GM19239 (cell line): ENCODE measurements around the gene UBQLNL.

Experiments
- DNase-seq: peaks from one replicate; pipeline ENCODE4 v3.0.0; 2011; ENCODE audit warnings: low spot score; ENCODE audit not compliant: insufficient read length
- FAIRE-seq: peaks from 2 replicates; lab custom pipeline; 2011; peaks lifted over from hg19 to GRCh38; lab: Jason Lieb, UNC

Gene UBQLNL

GRCh38 chr11:5508605-5509004, 7.9 kb downstream of the UBQLNL start:
- DNase-seq (no peak), FAIRE-seq (no peak)

GRCh38 chr11:5507933-5508305, 8.6 kb downstream of the UBQLNL start:
- DNase-seq: no peak
- FAIRE-seq: no peak

DNA sequence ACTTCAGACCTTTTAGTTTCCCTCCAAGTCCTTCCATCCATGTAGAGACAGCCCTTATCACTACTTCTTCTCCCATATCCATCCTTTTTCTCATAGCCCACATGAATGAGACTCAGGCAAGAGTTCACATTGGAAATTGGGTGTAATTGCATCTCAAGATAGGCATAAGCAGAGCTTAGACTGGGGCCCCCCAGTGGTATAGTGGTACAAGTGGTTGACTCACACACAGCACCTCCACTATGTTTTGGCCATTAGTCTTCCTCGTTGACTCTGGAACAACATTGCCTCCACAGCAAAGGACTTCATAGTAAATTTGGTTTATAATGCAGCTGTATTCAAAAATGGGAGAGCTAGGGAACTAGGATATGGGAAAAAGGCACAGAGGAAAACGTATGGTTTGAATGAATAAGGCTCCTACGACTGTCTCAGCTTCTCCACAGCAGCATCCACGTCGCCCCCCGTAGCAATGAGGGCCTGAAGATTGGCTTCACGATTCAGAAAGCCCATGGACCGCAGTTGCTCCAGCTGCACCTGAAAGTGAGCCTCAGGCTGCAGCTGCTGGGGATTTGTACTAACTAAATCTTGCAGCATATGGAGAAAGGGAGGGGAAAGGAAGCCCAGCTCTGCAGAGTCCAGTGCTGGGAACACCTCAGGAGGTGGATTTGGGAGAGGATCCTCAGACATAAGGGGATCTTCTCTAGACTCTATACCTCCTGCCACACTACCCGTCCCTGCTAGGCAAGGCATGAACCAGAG, 9.1 kb downstream of the UBQLNL start:
- DNase-seq (no peak), FAIRE-seq (no peak)

DNA sequence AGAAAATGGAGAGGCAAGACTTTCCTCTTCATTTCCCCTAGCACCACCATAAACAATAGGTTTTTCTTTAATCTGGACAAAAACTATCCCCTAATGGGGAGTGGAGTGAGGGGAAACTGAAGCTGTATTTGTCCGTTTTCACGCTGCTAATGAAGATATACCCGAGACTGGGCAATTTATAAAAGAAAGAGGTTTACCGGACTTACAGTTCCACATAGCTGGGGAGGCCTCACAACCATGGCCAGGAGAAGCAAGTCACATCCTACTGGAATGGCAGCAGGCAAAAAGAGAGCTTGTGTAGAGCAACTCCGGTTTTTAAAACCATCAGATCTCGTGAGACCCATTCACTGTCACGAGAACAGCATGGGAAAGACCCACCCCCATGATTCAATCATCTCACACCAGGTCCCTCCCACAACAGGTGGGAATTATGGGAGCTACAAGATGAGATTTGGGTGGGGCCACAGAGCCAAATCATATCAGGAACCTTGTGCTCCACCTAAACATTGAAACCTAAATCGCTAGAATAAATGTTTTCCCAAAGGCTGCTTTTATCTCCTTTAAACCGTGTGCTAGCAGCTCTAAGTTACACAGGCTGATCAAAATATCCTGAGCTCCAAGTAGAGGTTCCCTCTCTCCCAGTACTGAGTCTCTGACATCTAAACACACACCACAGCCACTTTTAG, 11.0 kb downstream of the UBQLNL start:
- no peak for DNase-seq
- FAIRE-seq: no peak

DNA sequence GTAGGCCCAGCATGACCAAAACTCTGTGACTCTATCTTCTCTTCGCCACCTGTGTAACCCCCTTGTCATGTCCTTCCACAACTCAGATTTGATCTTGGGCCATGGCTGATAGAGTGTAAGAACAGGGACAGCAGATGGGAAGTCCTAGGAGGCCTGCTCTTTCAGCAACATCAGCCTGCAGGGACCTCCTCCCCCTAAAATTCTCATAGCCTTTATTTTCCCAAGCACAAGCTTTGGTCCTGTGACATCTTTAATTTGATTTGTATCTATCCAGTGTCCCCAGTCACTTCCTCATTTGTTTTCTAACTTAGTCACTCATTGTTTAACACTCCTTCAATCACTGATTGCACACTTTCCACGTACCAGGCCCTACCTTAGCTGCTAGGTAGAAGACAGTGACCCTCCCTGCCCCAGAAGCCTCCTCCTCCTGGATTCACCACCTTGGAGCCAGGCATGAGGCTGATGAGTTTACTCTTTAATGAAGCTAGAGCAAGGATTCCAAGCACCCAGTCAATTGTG, 12.0 kb downstream of the UBQLNL start:
- FAIRE-seq: no peak

GRCh38 chr11:5500393-5500801, 16.1 kb downstream of the UBQLNL start:
- DNase-seq: no peak
- FAIRE-seq: no peak

More for the DNA sequence above, 12.0 kb downstream of the UBQLNL start:
- no peak for DNase-seq

GRCh38 chr11:5499671-5500070, 16.8 kb downstream of the UBQLNL start:
- DNase-seq: no peak
- FAIRE-seq: no peak

GRCh38 chr11:5489576-5490357, 26.7 kb downstream of the UBQLNL start:
- no peak for FAIRE-seq
- DNase-seq: no peak

- no peak for DNase-seq
- FAIRE-seq: no peak
Observed at GRCh38 chr11:5488798-5489399, 27.6 kb downstream of the UBQLNL start.

DNA sequence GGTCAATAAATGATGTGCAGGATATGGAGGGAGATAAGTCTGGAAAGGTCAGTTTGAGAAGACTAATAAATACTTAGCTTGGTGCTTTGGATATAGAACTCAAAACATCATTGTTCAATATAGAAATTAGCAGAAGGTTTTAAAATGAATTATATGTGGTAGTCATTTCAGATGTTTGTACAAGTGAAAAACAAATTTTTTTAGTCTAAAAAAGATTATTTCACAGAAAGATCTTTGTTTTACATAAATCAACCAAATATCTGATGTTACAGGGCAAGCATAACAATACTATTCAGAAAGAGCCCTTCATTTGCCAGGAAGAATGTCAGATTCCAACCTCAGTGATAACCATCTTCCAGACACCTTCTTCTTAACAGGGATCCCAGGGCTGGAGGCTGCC, 28.1 kb downstream of the UBQLNL start, which contains the start of gene OR52D1:
OR52D1 (plus strand) TSS at position 301 of the 400 bp plus-strand sequence; CDS start at position 323, 22 bp downstream.
- FAIRE-seq (no peak), DNase-seq (no peak)

DNA sequence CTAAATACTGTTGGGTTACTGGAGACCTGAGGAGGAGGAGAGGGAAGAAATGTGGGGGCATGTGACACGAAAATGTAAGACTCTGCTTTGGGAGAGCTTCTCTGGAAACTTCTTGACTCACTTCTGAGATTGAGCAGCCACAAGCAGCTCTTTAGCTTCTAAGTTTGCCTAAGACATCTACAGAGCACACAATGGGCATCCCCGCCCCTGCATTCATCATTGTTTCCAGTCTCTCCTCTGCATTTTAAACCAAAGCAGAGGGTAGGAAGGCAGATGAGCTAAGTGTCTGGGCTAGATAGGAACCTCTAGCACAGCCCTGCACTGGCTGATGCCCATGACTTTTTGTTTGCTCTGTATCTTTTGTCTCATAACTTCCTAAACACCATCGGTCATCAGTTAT, 30.1 kb downstream of the UBQLNL start:
- DNase-seq: no peak
- no peak for FAIRE-seq

DNA sequence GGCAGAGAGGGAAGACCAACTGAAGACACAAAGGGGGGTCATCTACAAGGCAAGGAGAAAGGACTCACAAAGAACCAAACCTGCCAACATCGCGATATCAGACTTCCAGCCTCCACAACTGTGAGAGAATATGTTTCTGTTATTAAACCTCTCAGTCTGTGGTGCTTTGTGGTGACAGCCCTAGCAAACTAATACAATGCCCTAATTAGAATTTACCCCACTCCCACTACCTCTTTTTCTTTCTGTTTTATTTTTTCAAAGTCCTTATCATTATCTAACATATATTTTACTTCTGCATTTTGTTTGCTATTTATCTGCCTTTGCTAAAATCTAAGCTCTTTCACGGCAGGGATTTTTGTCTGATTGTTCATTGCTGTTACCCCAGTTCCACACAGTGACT, 30.5 kb downstream of the UBQLNL start:
- FAIRE-seq (no peak), DNase-seq (no peak)

DNA sequence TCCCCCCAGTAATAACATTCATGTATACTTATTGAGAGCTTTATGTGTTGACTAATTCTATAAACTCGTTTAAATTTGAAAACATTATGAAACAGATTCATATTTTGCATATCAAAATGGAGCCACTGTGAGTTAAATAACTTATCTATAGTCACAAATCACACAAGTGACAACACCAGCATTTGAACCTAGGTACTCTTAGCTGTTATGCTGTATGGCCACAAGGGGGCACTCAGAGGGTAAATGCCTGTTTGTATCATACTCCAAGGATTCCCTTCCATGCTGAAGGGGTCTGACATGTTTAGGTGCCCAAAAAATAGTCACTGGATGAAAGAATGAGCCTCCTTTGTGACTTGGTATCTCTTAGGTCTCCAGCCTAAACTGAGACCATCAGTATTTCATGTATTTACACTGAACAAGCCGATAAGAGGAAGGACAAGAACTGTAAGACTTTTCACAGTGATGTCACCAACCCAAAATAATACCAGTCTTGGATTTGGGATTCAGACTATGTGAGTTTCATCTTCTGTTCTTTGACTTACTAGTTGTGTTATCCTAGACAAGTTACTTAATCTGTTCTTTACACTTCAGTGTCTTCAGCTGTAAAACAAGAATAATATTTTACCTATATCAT, 40.2 kb downstream of the UBQLNL start:
- DNase-seq (peak; percentile 33), FAIRE-seq (peak; percentile 65)

DNA sequence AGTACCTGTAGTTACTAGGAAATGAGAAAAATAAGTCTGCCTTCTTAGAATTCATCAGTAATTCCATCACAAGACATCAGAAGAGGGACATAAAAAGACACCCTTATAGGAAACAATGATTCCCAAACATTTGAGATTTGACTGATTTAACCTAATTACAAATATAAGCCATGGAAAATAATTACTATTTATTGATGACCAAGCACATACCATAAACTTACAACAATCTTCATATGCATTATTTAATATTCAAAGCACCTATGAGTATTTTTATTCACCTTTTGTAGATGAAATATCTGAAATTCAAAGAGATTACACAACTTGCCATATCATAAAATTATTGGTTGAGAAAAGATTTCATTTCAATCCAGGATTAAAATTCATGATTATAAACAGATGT, 42.6 kb downstream of the UBQLNL start:
- no peak for DNase-seq
- FAIRE-seq: no peak

- DNase-seq (no peak), FAIRE-seq (no peak)
Observed at GRCh38 chr11:5467527-5467926, 49.0 kb downstream of the UBQLNL start.
